ENCODE data around the gene MAP3K10. TPM values are rescaled to one million over a fixed set of nuclear protein-coding genes. Genes with fewer than 3 reads are reported as not detected.
A peak's percentile ranks its signal among the peaks of the same experiment; 100 is the strongest.

Gene MAP3K10
- total RNA-seq, 2 donors from 2014 or later = 12.3 to 13.6 TPM

GRCh38 chr19:40228863-40229262, 37.6 kb downstream of the MAP3K10 start:
- TF ChIP-seq, protein P1, sequence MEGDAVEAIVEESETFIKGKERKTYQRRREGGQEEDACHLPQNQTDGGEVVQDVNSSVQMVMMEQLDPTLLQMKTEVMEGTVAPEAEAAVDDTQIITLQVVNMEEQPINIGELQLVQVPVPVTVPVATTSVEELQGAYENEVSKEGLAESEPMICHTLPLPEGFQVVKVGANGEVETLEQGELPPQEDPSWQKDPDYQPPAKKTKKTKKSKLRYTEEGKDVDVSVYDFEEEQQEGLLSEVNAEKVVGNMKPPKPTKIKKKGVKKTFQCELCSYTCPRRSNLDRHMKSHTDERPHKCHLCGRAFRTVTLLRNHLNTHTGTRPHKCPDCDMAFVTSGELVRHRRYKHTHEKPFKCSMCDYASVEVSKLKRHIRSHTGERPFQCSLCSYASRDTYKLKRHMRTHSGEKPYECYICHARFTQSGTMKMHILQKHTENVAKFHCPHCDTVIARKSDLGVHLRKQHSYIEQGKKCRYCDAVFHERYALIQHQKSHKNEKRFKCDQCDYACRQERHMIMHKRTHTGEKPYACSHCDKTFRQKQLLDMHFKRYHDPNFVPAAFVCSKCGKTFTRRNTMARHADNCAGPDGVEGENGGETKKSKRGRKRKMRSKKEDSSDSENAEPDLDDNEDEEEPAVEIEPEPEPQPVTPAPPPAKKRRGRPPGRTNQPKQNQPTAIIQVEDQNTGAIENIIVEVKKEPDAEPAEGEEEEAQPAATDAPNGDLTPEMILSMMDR (IDR thresholded peaks at IDR 0.05) = no peak
- Histone ChIP-seq H3K36me3 (no peaks in the 10 kb centered on the region), H3K9me3 (no peaks in the 10 kb centered on the region), H3K4me1 (peaks cover 0 to 29% of the 10 kb centered on the region in 2 donors), H3K27me3 (peaks cover 0 to under 1% of the 10 kb centered on the region in 2 donors), H3K4me3 (no peak overlapping the region), H3K27ac (no peak overlapping the region)
- no peak for DNase-seq (ENCODE audit: low spot score)

DNA sequence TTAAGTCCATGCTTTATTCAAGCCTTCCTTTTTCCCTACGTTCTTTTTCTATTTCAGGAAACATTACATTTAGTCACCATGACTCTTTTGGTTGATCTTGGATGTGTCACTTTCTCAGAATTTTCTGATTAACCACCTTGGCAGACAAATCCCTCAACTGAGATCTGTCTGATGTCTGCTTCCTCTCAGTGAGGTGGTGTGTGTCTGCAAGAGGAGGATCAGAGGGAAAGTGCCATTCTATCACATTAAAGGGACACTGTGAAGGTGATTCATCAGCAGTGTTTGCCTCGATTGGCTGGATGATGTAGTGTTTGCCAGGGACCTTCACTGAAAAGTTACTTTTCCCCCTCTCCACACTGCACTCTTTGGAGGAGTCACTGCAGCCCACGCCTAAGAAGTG, 38.3 kb downstream of the MAP3K10 start:
- TF ChIP-seq, protein P1 (IDR thresholded peaks at IDR 0.05) = no peak
- DNase-seq (ENCODE audit: low spot score) = no peak

DNA sequence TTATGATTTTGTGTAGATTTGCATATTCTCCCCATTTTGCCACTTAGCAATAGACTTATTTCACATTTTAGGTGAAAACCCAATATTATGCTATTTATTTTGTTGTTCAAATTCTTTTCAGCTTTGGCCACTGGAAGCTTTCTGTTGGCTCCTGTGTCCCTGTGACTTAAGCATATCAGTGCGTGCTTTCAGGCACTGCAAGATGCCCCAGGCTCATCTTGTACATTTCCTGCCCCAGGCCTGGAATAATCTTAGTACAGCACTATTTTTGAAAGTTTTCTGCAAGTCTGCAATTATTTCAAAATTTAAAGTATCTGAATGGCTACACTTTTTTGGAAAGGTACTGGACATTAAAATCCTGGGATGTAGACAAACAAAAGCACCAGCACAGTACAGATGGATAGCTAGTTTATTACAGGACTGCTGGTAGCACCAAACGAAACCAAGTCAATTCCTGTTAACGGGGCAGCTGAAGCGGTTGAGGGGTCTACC, 38.7 kb downstream of the MAP3K10 start:
- no peaks in the 10 kb centered on the region for H3K27me3 ChIP-seq
- H3K9me3 ChIP-seq = no peaks in the 10 kb centered on the region
- DNase-seq (ENCODE audit: low spot score) = no peak
- peaks cover 6% of the 10 kb centered on the region for H3K36me3 ChIP-seq
- peaks cover 0 to 29% of the 10 kb centered on the region in 2 donors for H3K4me1 ChIP-seq
- no peak overlapping the region for H3K27ac ChIP-seq
- TF ChIP-seq, protein P1 (IDR thresholded peaks at IDR 0.05) = no peak
- no peak overlapping the region for H3K4me3 ChIP-seq

More for the DNA sequence above, 38.3 kb downstream of the MAP3K10 start:
- Histone ChIP-seq H3K4me3 (no peak overlapping the region), H3K9me3 (no peaks in the 10 kb centered on the region), H3K27ac (no peak overlapping the region), H3K27me3 (no peaks in the 10 kb centered on the region), H3K36me3 (peaks cover 1% of the 10 kb centered on the region), H3K4me1 (peaks cover 0 to 29% of the 10 kb centered on the region in 2 donors)

GRCh38 chr19:40231057-40231456, 39.8 kb downstream of the MAP3K10 start:
- H3K4me1 ChIP-seq = peaks cover 0 to 24% of the 10 kb centered on the region in 2 donors
- no peak overlapping the region for H3K4me3 ChIP-seq
- no peaks in the 10 kb centered on the region for H3K27me3 ChIP-seq
- H3K9me3 ChIP-seq = no peaks in the 10 kb centered on the region
- H3K27ac ChIP-seq = peak overlapping the region; percentile 54 to 60
- DNase-seq (ENCODE audit: low spot score) = no peak
- TF ChIP-seq, protein P1 (IDR thresholded peaks at IDR 0.05) = no peak
- H3K36me3 ChIP-seq = peaks cover 17% of the 10 kb centered on the region

DNA sequence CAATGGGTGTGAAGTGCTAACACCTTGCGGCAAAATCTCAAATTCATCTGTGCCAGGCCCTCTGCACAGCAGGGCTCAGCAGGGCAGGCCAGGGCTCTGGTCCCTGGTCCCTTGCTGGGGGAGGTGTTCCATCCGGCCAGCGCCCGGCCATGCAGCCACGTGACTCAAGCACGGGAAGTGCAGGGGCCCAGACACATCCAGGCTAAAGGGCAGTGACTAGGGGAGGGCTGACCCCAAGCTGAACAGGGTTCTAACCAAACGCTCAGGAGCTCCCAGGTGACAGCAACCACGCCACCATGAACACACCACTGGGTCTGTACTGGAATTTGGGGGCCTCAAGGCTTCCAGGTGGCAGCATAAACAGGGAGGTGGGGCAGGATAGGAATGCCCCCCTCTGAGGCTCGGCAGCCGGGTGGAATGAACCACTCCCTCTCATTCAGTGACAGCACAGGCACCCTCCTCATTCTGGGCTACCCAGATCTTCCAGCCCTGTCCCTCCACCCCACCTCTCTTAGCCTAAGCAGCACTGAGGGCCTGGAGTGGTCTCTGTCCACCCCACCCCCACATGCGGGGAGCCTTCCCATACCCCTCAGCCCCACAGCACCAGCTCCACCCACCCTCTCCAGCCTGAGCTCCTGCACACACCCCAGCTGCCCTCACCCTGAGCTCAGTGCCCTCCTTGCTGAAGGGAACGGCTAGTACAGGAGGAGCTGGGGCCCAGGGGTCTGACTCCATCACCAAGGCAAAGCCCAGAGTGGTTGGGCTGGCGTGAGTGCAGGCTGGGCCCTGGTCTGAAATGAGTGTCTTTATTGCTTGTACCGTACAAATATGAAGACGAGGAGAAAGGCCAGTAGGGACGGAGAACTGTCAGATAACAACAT, 40.6 kb downstream of the MAP3K10 start:
- peaks cover 0 to 17% of the 10 kb centered on the region in 2 donors for H3K4me1 ChIP-seq
- no peaks in the 10 kb centered on the region for H3K27me3 ChIP-seq
- TF ChIP-seq, protein P1 (IDR thresholded peaks at IDR 0.05) = no peak
- no peak overlapping the region for H3K4me3 ChIP-seq
- peak overlapping the region; percentile 54 to 60 for H3K27ac ChIP-seq
- peaks cover 24% of the 10 kb centered on the region for H3K36me3 ChIP-seq
- no peak for DNase-seq (ENCODE audit: low spot score)
- H3K9me3 ChIP-seq = no peaks in the 10 kb centered on the region

Data from right atrium auricular region (tissue), 2 donors.